Cardiac muscle cell (in vitro differentiated cells and primary cell): ENCODE results near the gene XDH. TPM values are rescaled to one million over a fixed set of nuclear protein-coding genes. Genes with fewer than 3 reads are reported as not detected.

Experiments used
- DNase-seq, 2 donors: peaks; one replicate each; pipeline versions ENCODE4 v3.0.0 to v3.0.0-alpha.2; 2010 to 2017; ENCODE audit warnings: low read depth in 1 of 2, low spot score in 1 of 2
- H3K27ac ChIP-seq: fragments of 200-600 bp; sonication (generic); 2 replicates; pipeline ENCODE4 v1.5.1; 2016
- H3K27me3 ChIP-seq: fragments of 200-600 bp; sonication (generic); 2 replicates; pipeline ENCODE4 v1.6.0; 2016; ENCODE audit warnings: control low read depth
- H3K36me3 ChIP-seq: fragments of 200-600 bp; sonication (generic); 2 replicates; pipeline ENCODE4 v1.5.1; 2016; ENCODE audit warnings: control low read depth
- H3K4me1 ChIP-seq: fragments of 200-600 bp; sonication (generic); 2 replicates; pipeline ENCODE4 v1.8.1; 2017; ENCODE audit warnings: low read depth, mild to moderate bottlenecking, mixed run types
- H3K4me3 ChIP-seq: fragments of 200-600 bp; sonication (generic); 2 replicates; pipeline ENCODE4 v1.5.1; 2016; ENCODE audit warnings: mild to moderate bottlenecking
- H3K9me3 ChIP-seq: fragments of 200-600 bp; sonication (generic); 2 replicates; pipeline ENCODE4 v1.5.1; 2017; ENCODE audit warnings: low read depth, mild to moderate bottlenecking, control low read depth
- CTCF ChIP-seq: IDR thresholded peaks from 2 replicates; pipeline ENCODE4 v1.5.1; 2012; ENCODE audit warnings: low read depth, mild to moderate bottlenecking, low read length
- polyA plus RNA-seq: library from polyadenylated mRNA; unstranded; fragments of >200 nt; fragmentation: Nextera tagmentation; extraction: Ambion mirVana; gene quantifications from 2 replicates; pipeline ENCODE4 v1.2.1, GENCODE V29; 2016
- total RNA-seq: library from RNA; depleted of rRNA; stranded (reverse); fragments of >200 nt; gene quantifications from 2 replicates; pipeline ENCODE4 v1.2.3, GENCODE V29; 2016

Gene XDH
- total RNA-seq (0.25 and 0.69 TPM in 2 replicates), polyA plus RNA-seq (0.17 and 0.49 TPM in 2 replicates)

GRCh38 chr2:31414601-31415241, at the start of gene XDH:
XDH (minus strand) TSS chr2:31414742; CDS start chr2:31414666, 76 bp downstream.
- H3K27ac ChIP-seq: no peak within 1 kb of the TSS
- no peaks in the 10 kb centered on the region for H3K9me3 ChIP-seq
- DNase-seq: no peak
- no peaks in the 10 kb centered on the region for H3K27me3 ChIP-seq
- H3K4me3 ChIP-seq: no peak within 1 kb of the TSS
- H3K4me1 ChIP-seq: no peaks in the 10 kb centered on the region
- H3K36me3 ChIP-seq: no peaks in the 10 kb centered on the region
- TF ChIP-seq CTCF: no peak

- no peak for TF ChIP-seq CTCF
- H3K27ac ChIP-seq: no peak overlapping the region
- H3K36me3 ChIP-seq: no peaks in the 10 kb centered on the region
- H3K4me1 ChIP-seq: no peaks in the 10 kb centered on the region
- H3K9me3 ChIP-seq: no peaks in the 10 kb centered on the region
- H3K4me3 ChIP-seq: no peak overlapping the region
- DNase-seq: no peak
- no peaks in the 10 kb centered on the region for H3K27me3 ChIP-seq
Measured at GRCh38 chr2:31457651-31458050, 43.1 kb upstream of the XDH start.

GRCh38 chr2:31446848-31447247, 32.3 kb upstream of the XDH start:
- no peak for DNase-seq
- no peak overlapping the region for H3K27ac ChIP-seq
- no peak for TF ChIP-seq CTCF
- no peaks in the 10 kb centered on the region for H3K36me3 ChIP-seq
- no peaks in the 10 kb centered on the region for H3K27me3 ChIP-seq
- H3K9me3 ChIP-seq: no peaks in the 10 kb centered on the region
- no peak overlapping the region for H3K4me3 ChIP-seq
- no peaks in the 10 kb centered on the region for H3K4me1 ChIP-seq

- no peak overlapping the region for H3K27ac ChIP-seq
- H3K4me1 ChIP-seq: no peaks in the 10 kb centered on the region
- no peak overlapping the region for H3K4me3 ChIP-seq
- no peaks in the 10 kb centered on the region for H3K27me3 ChIP-seq
- no peaks in the 10 kb centered on the region for H3K36me3 ChIP-seq
- TF ChIP-seq CTCF: no peak
- H3K9me3 ChIP-seq: no peaks in the 10 kb centered on the region
- no peak for DNase-seq
Measured at GRCh38 chr2:31442376-31442775, 27.8 kb upstream of the XDH start.

DNA sequence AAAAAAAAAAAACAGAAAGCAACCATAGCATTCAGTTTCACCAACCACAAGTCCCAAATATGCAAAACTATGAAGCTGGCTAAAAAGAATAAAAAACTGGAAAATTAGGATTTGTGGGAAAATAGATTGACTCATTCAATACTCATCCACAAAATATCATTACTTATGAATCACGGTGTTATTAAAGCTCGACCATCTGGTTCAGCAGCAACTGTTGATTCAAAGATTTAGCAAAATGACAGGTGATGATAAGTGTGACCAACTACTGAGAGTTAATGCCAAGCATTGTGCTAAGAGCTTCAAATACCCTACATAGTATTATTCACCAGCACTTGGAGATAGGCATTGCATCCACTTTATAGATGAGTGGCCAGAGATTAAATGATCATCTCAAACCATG, 26.2 kb upstream of the XDH start:
- peak in 1 of 2 donors; percentile 17 for DNase-seq
- Histone ChIP-seq H3K27ac (no peak overlapping the region), H3K27me3 (no peaks in the 10 kb centered on the region), H3K4me1 (no peaks in the 10 kb centered on the region), H3K36me3 (no peaks in the 10 kb centered on the region), H3K4me3 (no peak overlapping the region), H3K9me3 (no peaks in the 10 kb centered on the region)
- TF ChIP-seq CTCF: no peak
